Measurements from ENCODE around the gene VWA5B1.
A peak's percentile ranks its signal among the peaks of the same experiment; 100 is the strongest.

The VWA5B1 gene

GRCh38 chr1:20349971-20350370, 59.3 kb downstream of the VWA5B1 start:
- DNase-seq, result no peak

GRCh38 chr1:20350421-20350820, 59.7 kb downstream of the VWA5B1 start:
- DNase-seq, result no peak

- no peak for DNase-seq
Measured at GRCh38 chr1:20351911-20352701, 61.4 kb downstream of the VWA5B1 start.

GRCh38 chr1:20353836-20354235, 63.2 kb downstream of the VWA5B1 start:
- no peak for DNase-seq

- no peak for DNase-seq
Measured at GRCh38 chr1:20354610-20355009, 63.9 kb downstream of the VWA5B1 start.

- DNase-seq, result no peak
Measured at GRCh38 chr1:20355101-20355827, 64.6 kb downstream of the VWA5B1 start.

- DNase-seq, result no peak
Measured at GRCh38 chr1:20355828-20356735, 65.4 kb downstream of the VWA5B1 start.

- no peak for DNase-seq
Measured at GRCh38 chr1:20356850-20357459, 66.3 kb downstream of the VWA5B1 start.

- no peak for DNase-seq
Measured at GRCh38 chr1:20357796-20358195, 67.1 kb downstream of the VWA5B1 start.

- peak; percentile 27 for DNase-seq
Measured at GRCh38 chr1:20358761-20359263, 68.1 kb downstream of the VWA5B1 start.

GRCh38 chr1:20359451-20360330, 69.0 kb downstream of the VWA5B1 start:
- no peak for DNase-seq

- no peak for DNase-seq
Measured at GRCh38 chr1:20361401-20361800, 70.7 kb downstream of the VWA5B1 start.

- DNase-seq, result no peak
Measured at GRCh38 chr1:20361805-20362381, 71.2 kb downstream of the VWA5B1 start.

- no peak for DNase-seq
Measured at GRCh38 chr1:20362856-20363255, 72.2 kb downstream of the VWA5B1 start.

- DNase-seq, result no peak
Measured at GRCh38 chr1:20365421-20366055, 74.9 kb downstream of the VWA5B1 start.

GRCh38 chr1:20366056-20366462, 75.4 kb downstream of the VWA5B1 start:
- DNase-seq, result no peak

- no peak for DNase-seq
Measured at GRCh38 chr1:20366463-20367115, 75.9 kb downstream of the VWA5B1 start.

GRCh38 chr1:20367116-20367585, 76.5 kb downstream of the VWA5B1 start:
- DNase-seq, result no peak

GRCh38 chr1:20367626-20368025, 77.0 kb downstream of the VWA5B1 start:
- no peak for DNase-seq

Measured in NCI-H748 treated with DMSO at 0.1 percent for 48 hours (cell line).